Hematopoietic multipotent progenitor cell (in vitro differentiated cells): ENCODE results near the gene COQ6. TPM values are rescaled to one million over a fixed set of nuclear protein-coding genes. Genes with fewer than 3 reads are reported as not detected.
"Not testable (repeated sequence)": the region's sequence is repeated elsewhere in the genome, so short reads cannot be mapped to it uniquely, and the experiment has no call there.

ENCODE experiments used
- DNase-seq, 3 donors: peaks; one replicate each; pipeline ENCODE4 v3.0.0-alpha.2; 2011 to 2015; ENCODE audit warnings: low read depth in 2 of 3, low spot score in 2 of 3
- small RNA-seq: library from RNA; depleted of rRNA; stranded (forward); fragments of <200 nt; gene quantifications from one replicate; pipeline ENCODE3, GENCODE V24; 2012
- total RNA-seq: library from RNA; depleted of rRNA; stranded (reverse); fragments of >200 nt; gene quantifications from one replicate; pipeline ENCODE4 v1.2.3, GENCODE V29; 2012

COQ6 gene
- total RNA-seq, 1 donor, result 22.4 TPM

GRCh38 chr14:73976125-73976524, 26.0 kb downstream of the COQ6 start:
- DNase-seq, result no peak

DNA sequence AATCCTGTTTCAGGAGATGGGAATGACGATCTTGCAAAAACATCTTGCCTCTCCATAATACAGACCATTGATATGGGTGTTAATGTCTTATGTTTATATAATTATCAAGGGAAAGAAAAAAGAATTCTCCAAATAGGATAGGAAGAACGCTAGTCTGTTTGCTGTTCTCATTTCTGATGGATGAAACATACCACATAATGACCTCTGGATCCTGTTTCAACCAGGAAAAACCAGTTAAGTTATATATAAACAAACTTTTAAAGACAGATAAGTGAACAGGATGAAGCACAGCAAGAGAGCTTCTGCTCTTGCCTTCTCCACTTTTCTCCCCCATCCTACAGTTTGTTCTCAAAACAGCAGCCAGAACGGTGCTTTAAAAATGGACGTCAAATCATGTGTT, 27.8 kb downstream of the COQ6 start:
- DNase-seq, result no peak

- no peak for DNase-seq
These were observed 38.0 kb downstream of the COQ6 start for GRCh38 chr14:73988065-73988464.

- not testable (repeated sequence) for DNase-seq
These were observed 38.6 kb downstream of the COQ6 start for GRCh38 chr14:73988656-73989055.

GRCh38 chr14:73991092-73991491, 41.0 kb downstream of the COQ6 start:
- no peak for DNase-seq

GRCh38 chr14:73994926-73995325, 44.8 kb downstream of the COQ6 start:
- not testable (repeated sequence) for DNase-seq

GRCh38 chr14:73995977-73996378, 45.9 kb downstream of the COQ6 start:
- DNase-seq, result no peak

DNA sequence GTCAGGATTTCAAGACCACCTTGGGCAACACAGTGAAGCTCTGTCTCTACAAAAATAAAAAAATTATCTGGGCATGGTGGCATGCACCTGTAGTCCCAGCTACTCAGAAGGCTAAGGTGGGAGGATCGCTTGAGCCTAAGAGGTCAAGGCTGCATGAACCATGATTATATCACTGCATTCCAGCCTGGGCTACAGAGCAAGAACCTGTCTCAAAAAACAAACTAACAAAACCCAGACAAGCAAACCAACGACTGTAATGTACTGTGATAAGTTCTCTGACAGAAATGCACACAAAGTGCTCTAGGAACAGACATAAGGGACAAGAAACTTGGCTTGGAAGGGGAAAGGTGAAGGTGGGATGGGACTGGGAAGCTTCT, 46.6 kb downstream of the COQ6 start:
- no peak for DNase-seq

- DNase-seq, result no peak
These were observed 47.2 kb downstream of the COQ6 start for GRCh38 chr14:73997108-73997943.

DNA sequence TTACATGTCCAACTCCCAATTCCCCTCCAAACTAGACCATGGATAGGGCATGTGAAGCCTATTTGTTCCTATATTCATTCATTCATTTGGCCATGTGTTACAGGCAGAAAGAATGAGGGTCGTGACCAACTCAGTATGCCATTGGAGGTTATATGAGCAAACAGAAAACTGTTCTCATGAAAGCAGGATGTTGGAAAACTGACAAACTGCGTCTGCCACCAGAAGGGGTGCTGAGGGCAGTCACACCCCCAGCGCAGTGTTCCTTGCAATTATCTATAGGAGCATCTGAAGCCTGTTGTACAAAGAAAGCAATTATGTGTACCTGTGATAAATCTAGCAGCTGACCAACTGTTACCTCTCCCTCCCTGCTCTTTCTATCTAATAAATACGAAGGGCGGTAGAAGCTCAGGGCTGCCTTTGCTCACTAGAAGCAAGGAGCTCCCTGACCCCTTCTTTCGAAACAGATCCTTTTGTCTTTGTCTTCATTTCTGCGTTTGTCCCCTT, 47.9 kb downstream of the COQ6 start:
- no peak for DNase-seq

GRCh38 chr14:73998726-73999125, 48.6 kb downstream of the COQ6 start:
- no peak for DNase-seq

DNA sequence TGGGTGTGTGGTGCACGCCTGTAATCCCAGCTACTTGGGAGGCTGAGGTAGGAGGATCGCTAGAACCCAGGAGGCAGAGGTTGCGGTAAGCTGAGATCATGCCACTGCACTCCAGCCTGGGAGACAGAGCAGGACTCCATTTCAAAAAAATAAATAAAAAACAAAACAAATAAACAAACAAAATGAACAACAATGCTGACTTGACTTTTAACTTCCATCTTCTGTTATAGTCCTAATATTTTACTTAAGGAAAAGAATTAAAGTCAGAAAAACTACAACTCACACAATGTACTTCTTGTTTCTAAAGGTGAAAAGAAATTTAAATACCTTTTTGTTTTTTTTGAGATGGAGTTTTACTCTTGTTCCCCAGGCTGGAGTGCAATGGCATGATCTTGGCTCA, 55.6 kb downstream of the COQ6 start:
- DNase-seq, result not testable (repeated sequence)

DNA sequence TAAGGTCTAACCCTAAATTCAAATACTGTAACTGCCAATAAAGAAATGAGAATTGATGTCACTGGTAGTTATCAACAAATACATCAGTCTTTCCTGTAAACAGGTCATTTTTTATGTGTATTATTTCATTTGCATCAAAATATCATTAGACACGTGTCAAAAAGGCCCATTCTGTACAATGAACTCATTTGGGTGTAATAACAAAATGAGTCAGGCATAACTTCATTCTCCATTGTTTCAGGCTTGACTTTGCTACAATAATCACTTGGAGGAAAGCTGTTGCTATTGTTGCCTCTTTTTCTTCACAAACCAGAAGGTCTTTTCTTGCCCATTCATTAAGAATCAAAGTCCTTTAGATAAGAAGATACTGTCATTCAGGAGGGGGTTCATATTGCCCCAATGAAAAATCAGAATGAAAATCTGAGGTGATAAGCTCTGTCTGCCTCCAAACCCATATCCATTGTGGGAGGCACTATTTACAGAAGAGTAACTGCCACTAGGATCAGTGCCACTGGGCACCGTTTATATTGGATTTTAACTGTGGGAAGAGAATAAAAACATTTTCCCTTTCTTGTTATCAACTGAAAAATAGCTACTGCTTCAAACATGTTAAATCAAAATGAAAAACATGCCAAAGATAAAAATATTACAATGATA, 58.9 kb downstream of the COQ6 start:
- DNase-seq, result no peak

Small RNA genes lying within 50 kb of the gene (small RNA-seq; reads per million reads assigned to genes)
- not detected for gene AC005480.2
- gene RF00019, result not detected

Other genes with a start within 250 kb of the COQ6 start
- 11.6 TPM for gene PNMA1, start 235.9 kb upstream of the COQ6 start, total RNA-seq
- gene PTGR2, start 98.5 kb upstream of the COQ6 start, total RNA-seq, result 1.9 TPM
- 43.6 TPM for gene ZNF410, start 63.4 kb upstream of the COQ6 start, total RNA-seq
- 2.7 TPM for gene FAM161B, start 208 bp upstream of the COQ6 start, total RNA-seq
- 7.3 TPM for gene ENTPD5, start 69.0 kb downstream of the COQ6 start, total RNA-seq
- gene BBOF1, start 69.0 kb downstream of the COQ6 start, total RNA-seq, result 1.6 TPM
- 20.5 TPM for gene ALDH6A1, start 134.2 kb downstream of the COQ6 start, total RNA-seq
- 4.0 TPM for gene LIN52, start 134.7 kb downstream of the COQ6 start, total RNA-seq